BJ (cell line): ENCODE measurements around the gene ADM2. TPM values are rescaled to one million over a fixed set of nuclear protein-coding genes. Genes with fewer than 3 reads are reported as not detected.

ENCODE experiments used
- CTCF ChIA-PET: fragments of 350-600 bp; formaldehyde crosslinking; extraction: SDS; loops from one replicate; lab custom pipeline; 2021; ENCODE audit warnings: antibody characterized with exemption, inconsistent platforms; lab: Yijun Ruan, JAX
- POLR2A ChIA-PET: fragments of 300-600 bp; sonication (Branson Sonifier 250); formaldehyde crosslinking; extraction: SDS; loops from one replicate; lab custom pipeline; 2021; ENCODE audit warnings: antibody characterized with exemption; lab: Charles Lee
- DNase-seq: peaks from one replicate; pipeline ENCODE4 v3.0.0-alpha.2; 2011; ENCODE audit warnings: low read depth
- H3K27me3 ChIP-seq: 2 replicates; pipeline ENCODE4 v1.6.0; 2011; ENCODE audit warnings: low read length; ENCODE audit not compliant: control insufficient read depth, insufficient read depth
- H3K36me3 ChIP-seq: 2 replicates; pipeline ENCODE4 v1.5.1; 2011; ENCODE audit warnings: low read length; ENCODE audit not compliant: control insufficient read depth, insufficient read depth
- H3K4me3 ChIP-seq: 2 replicates; pipeline ENCODE4 v1.5.1; 2011; ENCODE audit warnings: low read depth, mild to moderate bottlenecking, control low read depth, low read length
- CTCF ChIP-seq: IDR thresholded peaks from 2 replicates; pipeline ENCODE4 v1.5.1; 2011; ENCODE audit warnings: low read depth, mild to moderate bottlenecking, control low read depth, inconsistent platforms, low read length, moderate library complexity; ENCODE audit not compliant: insufficient read depth
- polyA plus RNA-seq: library from polyadenylated mRNA; depleted of rRNA; stranded (reverse); fragments of >200 nt; gene quantifications from 2 replicates; pipeline ENCODE4 v1.2.3, GENCODE V29; 2011

Gene ADM2
- polyA plus RNA-seq, 1 experiment: 16.0 TPM

GRCh38 chr22:50490531-50491308 lies 9.4 kb downstream of the ADM2 start:
- ChIA-PET CTCF (interaction anchor here (1.3 kb wide), 1 partner anchor 8 kb away, joined by 4 read pairs; no protein-coding TSS in a partner anchor), POLR2A (no interaction called here)
- no peak overlapping the region for H3K4me3 ChIP-seq
- no peaks in the 10 kb centered on the region for H3K27me3 ChIP-seq
- DNase-seq: no peak
- H3K36me3 ChIP-seq: no peaks in the 10 kb centered on the region
- TF ChIP-seq CTCF: no peak

- H3K36me3 ChIP-seq: no peaks in the 10 kb centered on the region
- POLR2A ChIA-PET: no interaction called here
- H3K27me3 ChIP-seq: no peaks in the 10 kb centered on the region
- DNase-seq: no peak
- CTCF ChIA-PET: interaction anchor here (0.6 to 2.8 kb wide), 11 partner anchors 10 to 469 kb away, joined by 3 to 14 read pairs (median 4); partner anchors contain the start of genes ADM2, HDAC10, LMF2 and NCAPH2
- TF ChIP-seq CTCF: no peak
- H3K4me3 ChIP-seq: no peak overlapping the region
Observed at GRCh38 chr22:50497093-50497492, 15.8 kb downstream of the ADM2 start.

DNA sequence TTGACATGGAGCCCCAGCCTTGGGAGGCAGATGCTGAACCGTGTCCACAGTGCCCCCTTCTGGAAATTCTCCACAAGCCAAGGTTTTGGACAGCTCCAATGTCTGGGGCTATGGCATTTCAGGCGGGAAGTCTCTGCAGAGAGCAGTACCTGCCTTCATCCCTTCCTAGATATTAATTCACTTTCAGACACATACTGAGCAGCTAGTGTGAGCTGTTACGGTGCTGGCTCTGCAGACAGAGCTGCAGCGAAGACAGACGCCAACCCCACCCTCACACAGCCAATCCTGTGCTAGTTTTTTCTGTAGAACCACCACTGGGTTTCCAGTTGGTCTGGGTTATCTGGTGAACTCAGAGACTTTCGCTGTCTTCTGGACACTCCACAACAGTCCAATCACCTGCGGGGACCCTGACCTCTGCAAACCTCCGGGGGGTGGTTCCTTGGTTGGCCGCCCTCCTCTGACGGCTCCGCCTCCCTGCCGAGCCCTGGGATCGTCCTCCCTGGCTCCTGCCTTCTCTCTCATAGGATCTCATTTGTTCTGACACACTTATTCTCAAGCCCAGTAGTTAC lies 17.1 kb downstream of the ADM2 start:
- CTCF ChIA-PET: interaction anchor here (0.6 to 2.8 kb wide), 16 partner anchors 8 to 568 kb away, joined by 3 to 14 read pairs (median 4); partner anchors contain the start of genes HDAC10, LMF2, MIOX and NCAPH2
- Histone ChIP-seq H3K36me3 (peaks cover 9% of the 10 kb centered on the region), H3K27me3 (no peaks in the 10 kb centered on the region), H3K4me3 (no peak overlapping the region)
- peak; percentile 72 for TF ChIP-seq CTCF
- DNase-seq: no peak
- POLR2A ChIA-PET: no interaction called here

DNA sequence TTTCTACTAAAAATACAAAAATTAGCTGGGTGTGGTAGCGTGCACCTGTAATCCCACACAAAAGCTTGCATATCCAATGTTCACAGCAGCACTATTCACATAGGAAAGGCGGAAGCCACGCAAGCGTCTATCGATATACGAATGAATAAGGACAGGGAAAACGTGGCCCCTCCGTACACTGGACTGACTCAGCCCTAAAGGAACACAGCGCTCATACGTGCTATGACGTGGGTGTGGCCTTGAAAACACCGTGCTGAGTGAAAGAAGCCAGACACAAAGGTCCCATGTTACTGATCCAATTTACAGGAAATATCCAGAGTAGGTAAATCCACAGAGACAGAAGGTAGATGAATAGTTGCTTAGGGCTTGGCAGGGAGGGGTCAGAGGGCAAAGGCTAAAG lies 19.1 kb downstream of the ADM2 start:
- TF ChIP-seq CTCF: no peak
- no peak for DNase-seq
- POLR2A ChIA-PET: no interaction called here
- no peak overlapping the region for H3K4me3 ChIP-seq
- H3K27me3 ChIP-seq: no peaks in the 10 kb centered on the region
- CTCF ChIA-PET: no interaction called here
- H3K36me3 ChIP-seq: peaks cover 22% of the 10 kb centered on the region

DNA sequence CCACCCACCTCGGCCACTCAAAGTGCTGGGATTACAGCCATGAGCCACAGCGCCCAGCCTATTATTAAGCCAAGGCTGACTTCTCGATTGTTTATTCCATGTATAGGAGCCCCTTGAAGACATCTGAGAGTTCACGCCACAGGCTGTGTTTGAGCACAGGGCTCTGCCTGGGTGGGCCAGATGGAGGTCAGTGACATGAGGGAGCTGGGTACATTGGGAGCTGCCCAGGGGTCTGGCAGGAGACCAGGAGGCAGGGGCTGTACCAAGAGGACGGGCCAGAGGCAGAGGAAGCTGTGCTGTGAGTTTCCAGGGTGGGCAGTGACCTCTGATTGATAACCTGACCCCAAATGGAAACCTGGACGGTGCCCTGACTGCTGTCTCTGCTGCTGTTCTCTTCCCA lies 20.8 kb downstream of the ADM2 start:
- H3K27me3 ChIP-seq: no peaks in the 10 kb centered on the region
- CTCF ChIA-PET: interaction anchor here (0.6 kb wide), 1 partner anchor 10 kb away, joined by 3 read pairs; no protein-coding TSS in a partner anchor
- peaks cover 27% of the 10 kb centered on the region for H3K36me3 ChIP-seq
- H3K4me3 ChIP-seq: no peak overlapping the region
- DNase-seq: no peak
- TF ChIP-seq CTCF: no peak
- POLR2A ChIA-PET: no interaction called here
